GM21576 (cell line): Measurements from ENCODE around the gene TTLL1.
"Not testable (repeated sequence)": the region's sequence is repeated elsewhere in the genome, so short reads cannot be mapped to it uniquely, and the experiment has no call there.

Experiments used
- ATAC-seq: cut with Tn5 transposase; IDR thresholded peaks from one replicate; pipeline ENCODE4 v1.9.1; 2021; ENCODE audit warnings: mild to moderate bottlenecking, moderate library complexity; ENCODE audit not compliant: unreplicated experiment

Gene TTLL1

DNA sequence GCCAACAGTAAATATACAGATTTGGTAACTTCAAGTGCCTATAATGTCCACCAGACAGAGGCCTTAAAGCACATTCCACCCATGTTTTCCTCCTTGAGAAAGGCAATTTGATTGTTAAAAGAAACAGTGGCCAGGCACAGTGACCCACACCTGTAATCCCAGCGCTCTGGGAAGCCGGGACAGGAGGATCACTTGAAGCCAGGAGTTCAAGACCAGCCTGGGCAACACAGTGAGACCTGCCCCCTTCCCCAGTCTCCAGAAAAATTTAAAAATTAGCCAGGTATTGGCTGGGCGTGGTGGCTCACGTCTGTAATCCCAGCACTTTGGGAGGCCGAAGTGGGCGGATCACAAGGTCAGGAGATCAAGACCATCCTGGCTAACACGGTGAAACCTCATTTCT lies 93.5 kb downstream of the TTLL1 start:
- not testable (repeated sequence) for ATAC-seq

GRCh38 chr22:42994917-42995562 lies 94.2 kb downstream of the TTLL1 start:
- no peak for ATAC-seq

GRCh38 chr22:42994276-42994916 lies 94.8 kb downstream of the TTLL1 start:
- ATAC-seq = no peak

DNA sequence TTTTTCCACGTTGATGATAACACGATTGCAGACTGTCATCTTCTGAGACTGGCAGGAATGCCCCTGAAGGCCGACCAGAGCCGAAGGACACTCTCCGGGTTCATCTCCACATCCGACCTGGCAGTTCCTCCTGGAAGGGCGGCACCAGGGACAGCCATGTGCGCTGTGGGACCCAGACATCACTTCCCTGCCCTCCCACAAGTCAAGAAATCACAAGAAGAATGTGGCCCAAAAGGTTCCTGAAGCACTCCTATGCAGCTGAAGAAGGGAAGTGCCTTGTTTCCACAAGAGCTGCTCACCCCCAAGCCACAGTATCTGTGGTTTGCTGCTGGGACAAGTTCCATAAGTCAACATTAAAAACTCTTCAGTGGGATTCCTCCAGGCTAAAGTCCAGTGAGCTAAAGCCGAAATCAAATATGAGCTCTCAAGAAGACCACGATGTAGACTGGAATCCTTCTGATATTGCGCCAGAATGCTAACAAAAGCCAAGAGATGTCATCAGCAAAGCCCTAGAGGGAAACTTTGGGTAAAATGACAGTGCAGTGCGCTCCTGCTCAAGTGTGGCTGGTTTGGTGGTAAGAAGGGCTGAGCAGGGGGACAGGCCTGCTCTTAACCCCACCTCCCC lies 95.4 kb downstream of the TTLL1 start:
- ATAC-seq = no peak

- no peak for ATAC-seq
These were observed 96.2 kb downstream of the TTLL1 start for GRCh38 chr22:42992886-42993479.

- no peak for ATAC-seq
These were observed 97.1 kb downstream of the TTLL1 start for GRCh38 chr22:42992092-42992491.

- no peak for ATAC-seq
These were observed 98.1 kb downstream of the TTLL1 start for GRCh38 chr22:42991010-42991651.

- ATAC-seq = no peak
These were observed 98.9 kb downstream of the TTLL1 start for GRCh38 chr22:42990131-42990838.
